RPMI7951 (cell line): ENCODE measurements around the gene DENR. TPM values are rescaled to one million over a fixed set of nuclear protein-coding genes. Genes with fewer than 3 reads are reported as not detected.
"Not testable (repeated sequence)": the region's sequence is repeated elsewhere in the genome, so short reads cannot be mapped to it uniquely, and the experiment has no call there.

Experiments used
- DNase-seq: peaks from one replicate; pipeline ENCODE4 v3.0.0-alpha.2; 2012; ENCODE audit warnings: low read depth
- total RNA-seq: library from RNA; depleted of rRNA; stranded (reverse); fragments of >200 nt; shearing (Covaris generic); gene quantifications from 2 replicates; pipeline ENCODE4 v1.2.3, GENCODE V29; 2014; rRNA removed

DENR gene
- total RNA-seq, result 36.0 and 41.9 TPM in 2 replicates

GRCh38 chr12:122752464-122753318 is at the start of gene DENR:
DENR (plus strand) TSS chr12:122752824; CDS start chr12:122753702, 878 bp downstream.
- DNase-seq, result peak; percentile 92

- DNase-seq, result not testable (repeated sequence)
These were observed 49.6 kb upstream of the DENR start, which contains the start of gene HCAR2 for GRCh38 chr12:122702890-122703611. HCAR2 (minus strand) TSS chr12:122703357; CDS start chr12:122703283, 74 bp downstream.

GRCh38 chr12:122703841-122704240 is 48.8 kb upstream of the DENR start:
- not testable (repeated sequence) for DNase-seq

GRCh38 chr12:122709287-122709686 is 43.3 kb upstream of the DENR start:
- DNase-seq, result not testable (repeated sequence)

- not testable (repeated sequence) for DNase-seq
These were observed 42.3 kb upstream of the DENR start for GRCh38 chr12:122710341-122710740.

- DNase-seq, result not testable (repeated sequence)
These were observed 41.4 kb upstream of the DENR start for GRCh38 chr12:122711266-122711665.

- DNase-seq, result not testable (repeated sequence)
These were observed 39.0 kb upstream of the DENR start for GRCh38 chr12:122713491-122714188.

- DNase-seq, result not testable (repeated sequence)
These were observed 37.4 kb upstream of the DENR start for GRCh38 chr12:122715211-122715610.

- not testable (repeated sequence) for DNase-seq
These were observed 36.0 kb upstream of the DENR start, which contains the start of gene HCAR3 for GRCh38 chr12:122716658-122717057. HCAR3 (minus strand) TSS chr12:122716811; CDS start chr12:122716737, 74 bp downstream.

GRCh38 chr12:122721057-122721545 is 31.5 kb upstream of the DENR start:
- peak; percentile 28 for DNase-seq

GRCh38 chr12:122722387-122722786 is 30.2 kb upstream of the DENR start:
- DNase-seq, result no peak

- no peak for DNase-seq
These were observed 27.9 kb upstream of the DENR start for GRCh38 chr12:122724641-122725243.

- DNase-seq, result no peak
These were observed 27.1 kb upstream of the DENR start for GRCh38 chr12:122725452-122726079.

GRCh38 chr12:122726080-122726558 is 26.5 kb upstream of the DENR start:
- DNase-seq, result peak; percentile 18

GRCh38 chr12:122729583-122730214 is 22.9 kb upstream of the DENR start:
- DNase-seq, result no peak

- DNase-seq, result peak; percentile 49
These were observed 22.2 kb upstream of the DENR start, which contains the start of gene HCAR1 for GRCh38 chr12:122730215-122731014. HCAR1 (minus strand) TSS chr12:122730844; CDS start chr12:122730339, 505 bp downstream.

GRCh38 chr12:122732170-122732569 is 20.5 kb upstream of the DENR start:
- DNase-seq, result no peak

GRCh38 chr12:122732611-122733010 is 20.0 kb upstream of the DENR start:
- no peak for DNase-seq

- peak; percentile 31 for DNase-seq
These were observed 14.1 kb upstream of the DENR start for GRCh38 chr12:122738571-122738970.
